Natural killer cell (primary cell): Measurements from ENCODE around the gene ANKRD11. TPM values are rescaled to one million over a fixed set of nuclear protein-coding genes. Genes with fewer than 3 reads are reported as not detected.

Experiments used
- ATAC-seq, 3 donors: fragments of 150-1000 bp in 2 of 3; fragments of 200-7000 bp in 1 of 3; cut with Tn5 transposase; 1 replicate in 1 of 3; 2 replicates in 2 of 3; pipeline ENCODE4 v1.10.0; 2021; ENCODE audit warnings: mild to moderate bottlenecking in 2 of 3, moderate library complexity in 2 of 3
- DNase-seq, 2 donors: peaks; one replicate each; pipeline versions ENCODE4 v3.0.0 to v3.0.0-alpha.2; 2013 to 2021; ENCODE audit warnings: mixed read lengths in 1 of 2
- H3K27ac ChIP-seq: one replicate; pipeline ENCODE4 v1.5.1; 2013; ENCODE audit warnings: mild to moderate bottlenecking, low read length
- H3K27me3 ChIP-seq: one replicate; pipeline ENCODE4 v1.6.1; 2013; ENCODE audit warnings: low read length; ENCODE audit not compliant: control insufficient read depth, insufficient read depth
- H3K36me3 ChIP-seq: one replicate; pipeline ENCODE4 v1.6.1; 2013; ENCODE audit warnings: low read length; ENCODE audit not compliant: control insufficient read depth, insufficient read depth
- H3K4me1 ChIP-seq: one replicate; pipeline ENCODE4 v1.6.1; 2013; ENCODE audit warnings: low read length; ENCODE audit not compliant: control insufficient read depth, insufficient read depth
- H3K4me3 ChIP-seq: one replicate; pipeline ENCODE4 v1.5.1; 2013; ENCODE audit warnings: low read length
- H3K9me3 ChIP-seq: one replicate; pipeline ENCODE4 v1.6.1; 2013; ENCODE audit warnings: low read length; ENCODE audit not compliant: control insufficient read depth, insufficient read depth
- H3K27ac Mint-ChIP-seq, 2 donors: one replicate each; pipeline ENCODE4 v1.8.0; 2022; ENCODE audit warnings: mild to moderate bottlenecking in 2 of 2, mixed read lengths in 2 of 2, moderate library complexity in 1 of 2
- H3K27me3 Mint-ChIP-seq, 2 donors: one replicate each; pipeline ENCODE4 v1.8.0; 2022; ENCODE audit warnings: low read depth in 2 of 2, mixed read lengths in 2 of 2
- H3K36me3 Mint-ChIP-seq: one replicate; pipeline ENCODE4 v1.8.0; 2022; ENCODE audit warnings: mixed read lengths
- H3K4me1 Mint-ChIP-seq, 2 donors: one replicate each; pipeline ENCODE4 v1.8.0; 2022; ENCODE audit warnings: mixed read lengths in 2 of 2
- H3K4me3 Mint-ChIP-seq: one replicate; pipeline ENCODE4 v1.8.0; 2022; ENCODE audit warnings: mild to moderate bottlenecking, moderate library complexity, mixed read lengths
- H3K9me3 Mint-ChIP-seq, 2 donors: one replicate each; pipeline ENCODE4 v1.8.0; 2022; ENCODE audit warnings: mixed read lengths in 2 of 2
- CTCF ChIP-seq: fragments of 200-600 bp; IDR thresholded peaks from one replicate; pipeline ENCODE4 v1.8.0; 2022; ENCODE audit warnings: antibody characterized with exemption
- whole genome bisulfite sequencing: methylation state at CpG from one replicate; pipeline ENCODE4 v1.1.7; 2013; ENCODE audit warnings: missing lambda C conversion rate; ENCODE audit not compliant: insufficient coverage; 5-methylcytosine and 5-hydroxymethylcytosine counted together
- intact Hi-C: fragments of 100-400 bp; cut with micrococcal nuclease; formaldehyde crosslinking; loops from one replicate; pipeline ENCODE4 v1.14.2; 2022
- total RNA-seq, 4 donors: library from RNA; stranded (reverse); fragments of 120-200 nt in 1 of 4; gene quantifications; one replicate each; pipeline versions ENCODE4 v1.2.3 to v1.2.4, GENCODE V29; 2013 to 2022

The ANKRD11 gene
- total RNA-seq, 3 donors from 2014 or later (not counting 1 experiment from before 2014, with no cell fraction given) = 230 to 299 (median 287) TPM

DNA sequence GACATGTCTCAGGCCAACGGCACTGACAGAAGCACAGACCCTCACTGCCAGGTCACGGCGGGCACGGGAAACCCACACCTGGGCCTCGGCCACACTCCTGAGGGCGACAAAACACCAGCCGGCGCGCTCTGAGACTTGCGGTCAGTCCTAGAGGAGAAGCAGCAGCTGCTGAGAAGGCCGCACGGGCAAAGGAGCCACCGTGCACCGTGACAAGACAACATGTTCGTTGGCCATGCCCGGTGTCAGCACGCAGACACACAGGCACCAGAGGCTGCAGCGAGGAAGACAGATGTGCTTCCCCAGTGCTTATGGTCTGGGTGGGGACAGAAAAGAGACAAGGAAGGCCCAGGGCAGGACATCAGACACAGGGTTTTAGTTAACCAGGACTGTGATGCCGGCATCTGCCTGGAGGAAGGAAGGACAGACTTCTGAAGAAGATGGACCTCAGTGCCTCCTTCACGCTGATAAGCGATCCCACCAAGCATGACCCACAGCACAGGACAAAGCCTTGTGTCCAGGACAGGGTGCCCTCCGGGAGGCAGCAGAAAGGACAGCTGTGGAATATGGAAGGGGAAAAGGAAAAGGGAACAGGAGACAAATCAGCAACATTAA is 84.0 kb downstream of the ANKRD11 start:
- Histone ChIP-seq H3K27ac (no peak overlapping the region), H3K4me3 (no peak overlapping the region), H3K36me3 (no peaks in the 10 kb centered on the region), H3K9me3 (no peaks in the 10 kb centered on the region), H3K4me1 (peaks cover 93% of the 10 kb centered on the region), H3K27me3 (no peaks in the 10 kb centered on the region)
- Mint-ChIP-seq H3K36me3 (no peaks in the 10 kb centered on the region), H3K27ac (peak overlapping the region; percentile 73 to 82), H3K9me3 (no peaks in the 10 kb centered on the region), H3K4me1 (peaks cover 84 to 86% of the 10 kb centered on the region in 2 donors), H3K4me3 (peak overlapping the region; percentile 79), H3K27me3 (no peaks in the 10 kb centered on the region)
- DNase-seq = no peak
- intact Hi-C loops = loop anchor here (5.0 kb wide), 2 partner anchors 36 to 81 kb away; no protein-coding TSS in a partner anchor
- 87% methylated on average over 22 of the region's 22 CpGs for WGBS
- no peak for ATAC-seq
- no peak for TF ChIP-seq CTCF

- no peak for TF ChIP-seq CTCF
- H3K27me3 Mint-ChIP-seq = no peaks in the 10 kb centered on the region
- H3K9me3 Mint-ChIP-seq = no peaks in the 10 kb centered on the region
- no peak overlapping the region for H3K4me3 Mint-ChIP-seq
- intact Hi-C loops = no loop called here
- H3K36me3 Mint-ChIP-seq = no peaks in the 10 kb centered on the region
- WGBS = 93% methylated on average over 6 of the region's 8 CpGs
- Histone ChIP-seq H3K27me3 (no peaks in the 10 kb centered on the region), H3K27ac (no peak overlapping the region), H3K36me3 (no peaks in the 10 kb centered on the region), H3K9me3 (no peaks in the 10 kb centered on the region), H3K4me3 (no peak overlapping the region), H3K4me1 (peaks cover 78% of the 10 kb centered on the region)
- no peak for DNase-seq
- peaks cover 68 to 76% of the 10 kb centered on the region in 2 donors for H3K4me1 Mint-ChIP-seq
- peak overlapping the region; percentile 47 to 80 for H3K27ac Mint-ChIP-seq
- no peak for ATAC-seq
These were observed 85.8 kb downstream of the ANKRD11 start for GRCh38 chr16:89404561-89404960.

GRCh38 chr16:89402962-89403361 is 87.4 kb downstream of the ANKRD11 start:
- Mint-ChIP-seq H3K9me3 (no peaks in the 10 kb centered on the region), H3K4me1 (peaks cover 62 to 71% of the 10 kb centered on the region in 2 donors), H3K4me3 (peak overlapping the region; percentile 1), H3K36me3 (no peaks in the 10 kb centered on the region), H3K27me3 (no peaks in the 10 kb centered on the region), H3K27ac (peak overlapping the region; percentile 47 to 80)
- intact Hi-C loops = no loop called here
- H3K4me3 ChIP-seq = no peak overlapping the region
- no peak for TF ChIP-seq CTCF
- H3K9me3 ChIP-seq = no peaks in the 10 kb centered on the region
- 48% methylated on average over 17 of the region's 17 CpGs for WGBS
- DNase-seq (peak in 1 of 2 donors; percentile 60), ATAC-seq (peak; percentile 23 to 54 (median 30))
- H3K36me3 ChIP-seq = no peaks in the 10 kb centered on the region
- H3K4me1 ChIP-seq = peaks cover 76% of the 10 kb centered on the region
- H3K27me3 ChIP-seq = no peaks in the 10 kb centered on the region
- no peak overlapping the region for H3K27ac ChIP-seq
